ENCODE data around the gene LEF1.

The LEF1 gene

DNA sequence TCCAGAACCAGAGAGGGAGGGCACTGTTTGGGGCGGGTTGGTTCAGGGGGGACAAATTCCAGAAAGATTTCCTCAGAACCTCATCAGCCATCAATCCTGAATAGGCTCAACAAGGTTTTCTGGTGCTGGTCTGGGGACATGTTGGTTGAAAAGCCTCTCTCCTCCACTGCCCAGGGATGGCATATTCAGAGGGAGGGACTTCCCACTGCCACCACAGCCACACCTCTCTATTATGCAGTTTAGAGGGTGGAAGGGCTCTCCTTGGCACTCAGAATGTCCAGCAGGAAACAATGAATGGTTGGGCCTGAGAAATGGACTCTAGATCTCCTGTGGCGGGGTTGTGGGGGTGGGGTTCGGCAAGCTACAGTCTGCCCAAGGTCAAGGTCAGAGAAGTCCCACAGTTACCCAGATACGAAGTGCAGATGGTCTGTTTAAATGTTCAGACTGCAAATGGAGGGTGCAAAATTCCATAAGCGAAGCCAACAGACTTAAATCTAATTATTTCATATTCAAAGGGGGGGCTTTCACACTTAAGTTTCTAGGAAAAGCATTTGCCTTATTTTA lies 70.7 kb downstream of the LEF1 start:
- no peak overlapping the region for H3K4me3 ChIP-seq (ENCODE audit: control insufficient read depth, low read depth, low read length)
- TF ChIP-seq, protein P1, sequence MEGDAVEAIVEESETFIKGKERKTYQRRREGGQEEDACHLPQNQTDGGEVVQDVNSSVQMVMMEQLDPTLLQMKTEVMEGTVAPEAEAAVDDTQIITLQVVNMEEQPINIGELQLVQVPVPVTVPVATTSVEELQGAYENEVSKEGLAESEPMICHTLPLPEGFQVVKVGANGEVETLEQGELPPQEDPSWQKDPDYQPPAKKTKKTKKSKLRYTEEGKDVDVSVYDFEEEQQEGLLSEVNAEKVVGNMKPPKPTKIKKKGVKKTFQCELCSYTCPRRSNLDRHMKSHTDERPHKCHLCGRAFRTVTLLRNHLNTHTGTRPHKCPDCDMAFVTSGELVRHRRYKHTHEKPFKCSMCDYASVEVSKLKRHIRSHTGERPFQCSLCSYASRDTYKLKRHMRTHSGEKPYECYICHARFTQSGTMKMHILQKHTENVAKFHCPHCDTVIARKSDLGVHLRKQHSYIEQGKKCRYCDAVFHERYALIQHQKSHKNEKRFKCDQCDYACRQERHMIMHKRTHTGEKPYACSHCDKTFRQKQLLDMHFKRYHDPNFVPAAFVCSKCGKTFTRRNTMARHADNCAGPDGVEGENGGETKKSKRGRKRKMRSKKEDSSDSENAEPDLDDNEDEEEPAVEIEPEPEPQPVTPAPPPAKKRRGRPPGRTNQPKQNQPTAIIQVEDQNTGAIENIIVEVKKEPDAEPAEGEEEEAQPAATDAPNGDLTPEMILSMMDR (IDR thresholded peaks at IDR 0.05; ENCODE audit: control insufficient read depth, insufficient read depth, low read depth, low read length, missing control alignments), result no peak
- no peak for DNase-seq (ENCODE audit: low read depth)

DNA sequence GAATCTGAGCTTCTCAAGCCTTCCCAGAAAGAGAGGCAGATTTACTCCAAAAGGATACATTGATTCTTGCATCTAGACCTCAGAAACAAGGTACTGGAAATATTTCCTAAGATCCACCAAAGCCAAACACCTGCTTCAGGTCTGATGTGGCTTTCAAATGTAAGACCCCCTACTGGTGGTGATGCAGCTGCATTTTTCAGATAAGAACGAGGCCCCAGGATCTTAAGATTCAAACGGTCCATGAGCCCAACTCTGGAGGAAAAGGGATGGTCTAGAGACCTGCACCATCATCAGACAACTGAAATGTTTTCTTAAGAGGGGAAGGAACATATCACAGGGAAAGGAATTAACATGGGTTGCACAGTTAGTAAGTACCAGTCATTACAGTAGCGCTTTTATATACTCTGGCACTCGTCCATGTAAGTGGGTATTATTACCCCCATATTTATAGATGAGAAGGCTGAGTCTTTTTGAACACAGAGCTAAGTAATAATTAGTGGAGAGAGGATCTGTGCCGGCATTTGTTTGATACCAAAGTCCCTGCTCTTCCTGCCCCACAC lies 73.7 kb downstream of the LEF1 start:
- DNase-seq (ENCODE audit: low read depth), result no peak
- no peak overlapping the region for H3K4me3 ChIP-seq (ENCODE audit: control insufficient read depth, low read depth, low read length)
- TF ChIP-seq, protein P1 (IDR thresholded peaks at IDR 0.05; ENCODE audit: control insufficient read depth, insufficient read depth, low read depth, low read length, missing control alignments), result no peak

DNA sequence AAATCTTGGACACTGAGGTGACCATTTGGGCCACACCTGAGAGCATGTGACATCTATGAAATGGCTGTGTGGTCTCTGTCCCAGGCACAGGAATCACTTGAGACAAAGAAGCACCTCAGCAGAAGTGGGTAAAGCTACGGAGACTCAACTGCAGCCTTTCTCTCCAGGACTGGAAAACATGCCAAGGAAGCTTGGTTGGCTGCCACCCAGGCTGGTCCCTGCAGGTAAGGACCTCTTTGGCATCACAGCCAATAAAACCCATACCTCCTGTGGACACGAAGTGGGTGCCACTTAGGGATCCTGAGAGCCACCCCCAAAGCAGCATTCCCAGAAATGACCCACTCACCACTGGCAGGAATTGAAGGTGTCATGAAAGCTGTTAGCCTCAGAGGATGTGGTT lies 74.6 kb downstream of the LEF1 start:
- TF ChIP-seq, protein P1 (IDR thresholded peaks at IDR 0.05; ENCODE audit: control insufficient read depth, insufficient read depth, low read depth, low read length, missing control alignments), result no peak
- H3K4me3 ChIP-seq (ENCODE audit: control insufficient read depth, low read depth, low read length), result no peak overlapping the region
- DNase-seq (ENCODE audit: low read depth), result no peak

DNA sequence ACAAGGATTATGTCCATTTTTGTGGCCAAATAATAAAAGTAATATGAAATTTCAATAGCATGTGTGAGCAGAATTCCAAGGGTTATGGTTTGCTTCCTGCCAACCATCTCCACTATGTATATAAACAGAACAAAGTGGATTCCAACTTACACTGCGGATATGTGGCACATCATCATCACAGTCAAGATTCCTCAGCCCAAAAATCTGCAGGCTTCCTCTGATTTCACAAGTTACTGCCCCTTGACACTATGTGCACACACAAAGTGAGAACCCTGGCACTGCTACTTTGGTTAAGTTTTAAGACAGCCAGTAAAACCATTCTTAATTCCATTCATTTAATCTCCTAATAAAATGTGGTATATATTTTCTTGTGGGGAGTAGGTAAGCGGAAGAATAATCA lies 76.4 kb downstream of the LEF1 start:
- TF ChIP-seq, protein P1 (IDR thresholded peaks at IDR 0.05; ENCODE audit: control insufficient read depth, insufficient read depth, low read depth, low read length, missing control alignments), result no peak
- DNase-seq (ENCODE audit: low read depth), result no peak
- no peak overlapping the region for H3K4me3 ChIP-seq (ENCODE audit: control insufficient read depth, low read depth, low read length)

DNA sequence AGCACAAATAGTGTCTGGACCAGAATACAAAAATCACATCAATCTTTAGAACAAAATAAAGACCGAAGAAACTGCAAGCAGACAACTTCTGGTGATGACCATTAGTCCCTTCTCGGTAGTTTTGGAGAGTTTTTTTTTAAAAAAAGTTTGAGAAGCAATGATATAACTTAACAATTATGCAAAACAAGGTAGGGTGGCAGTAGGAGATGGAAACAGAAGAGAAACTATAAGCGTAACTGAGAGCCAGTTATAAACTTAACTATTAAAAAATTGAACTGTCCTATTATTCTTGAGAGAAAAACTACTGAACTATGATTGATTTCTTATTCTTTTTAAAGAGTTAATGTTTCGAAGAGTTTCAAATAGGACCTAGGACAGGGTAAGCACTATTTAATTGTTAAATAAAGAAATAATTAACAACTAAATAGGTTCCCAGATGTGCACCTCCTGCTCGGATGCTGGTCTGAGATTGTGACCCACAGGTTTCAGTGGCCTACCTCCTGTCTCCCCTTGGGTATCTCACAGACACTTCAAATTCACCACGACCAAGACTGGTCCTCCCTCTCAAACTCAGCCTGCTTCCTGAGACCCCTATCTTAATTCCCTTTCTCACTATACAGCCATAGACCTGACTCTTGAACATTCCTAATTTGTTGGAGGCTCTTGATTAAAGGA lies 81.3 kb downstream of the LEF1 start:
- DNase-seq (ENCODE audit: low read depth), result no peak
- TF ChIP-seq, protein P1 (IDR thresholded peaks at IDR 0.05; ENCODE audit: control insufficient read depth, insufficient read depth, low read depth, low read length, missing control alignments), result no peak
- H3K4me3 ChIP-seq (ENCODE audit: control insufficient read depth, low read depth, low read length), result no peak overlapping the region

DNA sequence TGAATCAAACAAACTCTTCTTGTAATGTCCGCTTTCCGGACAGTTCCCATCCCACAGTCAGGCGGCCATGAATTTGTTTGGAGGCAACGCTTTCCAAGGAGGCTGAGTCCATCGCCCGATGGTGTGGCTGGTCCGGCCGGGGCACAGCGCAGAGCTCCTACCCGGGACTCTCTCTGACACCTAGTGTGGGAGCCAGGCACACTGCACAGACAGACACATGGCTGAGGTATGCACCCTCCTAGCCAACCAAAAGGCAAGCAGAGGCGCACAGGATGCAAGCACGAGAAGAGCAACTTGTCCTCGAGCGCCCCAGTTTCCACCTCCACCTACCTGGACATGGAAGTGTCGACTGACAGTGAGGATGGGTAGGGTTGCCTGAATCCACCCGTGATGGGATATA lies 87.5 kb downstream of the LEF1 start:
- DNase-seq (ENCODE audit: low read depth), result no peak
- TF ChIP-seq, protein P1 (IDR thresholded peaks at IDR 0.05; ENCODE audit: control insufficient read depth, insufficient read depth, low read depth, low read length, missing control alignments), result no peak
- no peak overlapping the region for H3K4me3 ChIP-seq (ENCODE audit: control insufficient read depth, low read depth, low read length)
